ENCODE measurements around the gene DISP2. TPM values are rescaled to one million over a fixed set of nuclear protein-coding genes. Genes with fewer than 3 reads are reported as not detected.

Gene DISP2
- total RNA-seq, 1 experiment from 2014 or later = 1.3 TPM

GRCh38 chr15:40428185-40428584, 70.2 kb downstream of the DISP2 start:
- H3K79me2 ChIP-seq (ENCODE audit: insufficient read depth, low read length) = no peaks in the 10 kb centered on the region
- H4K20me1 ChIP-seq (ENCODE audit: control insufficient read depth, insufficient read depth, insufficient read length) = no peaks in the 10 kb centered on the region
- H3K36me3 Mint-ChIP-seq (ENCODE audit: insufficient read depth in 1 of 3, low read depth in 3 of 3) = no peaks in the 10 kb centered on the region
- no peaks in the 10 kb centered on the region for H3K9me3 ChIP-seq (ENCODE audit: control insufficient read depth, low read depth, low read length)
- H2BK12ac ChIP-seq (ENCODE audit: insufficient read length, low read depth, low read length) = no peak overlapping the region
- H3K79me1 ChIP-seq (ENCODE audit: insufficient read depth, low read depth, low read length, poor library complexity, severe bottlenecking) = no peaks in the 10 kb centered on the region
- H3K27me3 ChIP-seq (ENCODE audit: insufficient read depth, low read length) = no peaks in the 10 kb centered on the region; the same call in 1 of the 2 replicates
- H3K4ac ChIP-seq (ENCODE audit: low read depth, low read length) = no peak overlapping the region
- H2BK120ac ChIP-seq (ENCODE audit: low read depth, low read length, poor library complexity, severe bottlenecking) = no peak overlapping the region
- H3K4me2 ChIP-seq (ENCODE audit: insufficient read depth, insufficient read length, low read length) = no peak overlapping the region
- no peak for DNase-seq
- no peak overlapping the region for H2AFZ ChIP-seq (ENCODE audit: low read length)
- no peak overlapping the region for H3K56ac ChIP-seq (ENCODE audit: insufficient read length, low read depth, low read length)
- H3T11ph ChIP-seq (ENCODE audit: low read length) = no peak overlapping the region
- H2BK5ac ChIP-seq (ENCODE audit: insufficient read length, low read length) = no peak overlapping the region
- H3K4me1 Mint-ChIP-seq = peaks cover 22 to 23% of the 10 kb centered on the region in 2 experiments
- H3K27me3 Mint-ChIP-seq (ENCODE audit: low read depth) = peaks cover 30% of the 10 kb centered on the region
- no peaks in the 10 kb centered on the region for H3K23me2 ChIP-seq (ENCODE audit: insufficient read length, low read depth, low read length, poor library complexity, severe bottlenecking)
- no peak overlapping the region for H3K14ac ChIP-seq (ENCODE audit: insufficient read depth, low read length)
- no peak overlapping the region for H3K18ac ChIP-seq (ENCODE audit: insufficient read length, low read depth, low read length)
- H4K91ac ChIP-seq (ENCODE audit: insufficient read length, low read depth, low read length) = no peak overlapping the region
- no peak overlapping the region for H4K5ac ChIP-seq (ENCODE audit: insufficient read length, low read depth, low read length)
- H2BK20ac ChIP-seq (ENCODE audit: low read depth, low read length, poor library complexity, severe bottlenecking) = no peak overlapping the region
- no peak overlapping the region for H3K27ac Mint-ChIP-seq
- H4K8ac ChIP-seq (replicated peaks; ENCODE audit: insufficient read length, low read depth, low read length) = no peak overlapping the region
- H3K9ac ChIP-seq (ENCODE audit: extremely low read depth, insufficient read length, low read length) = no peak overlapping the region
- no peak for TF ChIP-seq CTCF (conservative IDR thresholded peaks at IDR 0.05)
- H3K4me1 ChIP-seq (ENCODE audit: insufficient read depth, low read length) = peaks cover 6% of the 10 kb centered on the region; the same call in 1 of the 2 replicates
- no peak overlapping the region for H3K4me3 Mint-ChIP-seq
- H3K27ac ChIP-seq (ENCODE audit: insufficient read length, low read depth, low read length) = no peak overlapping the region
- H3K23ac ChIP-seq (ENCODE audit: insufficient read length, low read depth, low read length) = no peak overlapping the region
- no CpG with 5 or more reads among the region's 4 CpGs for WGBS (ENCODE audit: extremely low coverage, insufficient read length, low lambda C conversion rate)
- H2BK15ac ChIP-seq (ENCODE audit: low read depth, low read length) = no peak overlapping the region
- H2AK5ac ChIP-seq (ENCODE audit: insufficient read length, low read length) = no peak overlapping the region
- no peaks in the 10 kb centered on the region for H3K9me3 Mint-ChIP-seq

Other genes with a start within 250 kb of the DISP2 start
- 13.2 and 15.0 TPM in 2 replicates for gene BMF, start 249.3 kb upstream of the DISP2 start, total RNA-seq (2021)
- gene BUB1B, start 197.2 kb upstream of the DISP2 start, total RNA-seq (2021) = 83.2 and 86.5 TPM in 2 replicates
- gene PAK6, start 119.2 kb upstream of the DISP2 start, total RNA-seq (2021) = 7.0 and 7.4 TPM in 2 replicates
- gene ANKRD63, start 75.2 kb upstream of the DISP2 start, total RNA-seq (2021) = 0.26 and 0.46 TPM in 2 replicates
- gene PLCB2, start 50.3 kb upstream of the DISP2 start, total RNA-seq (2021) = 5.7 and 7.4 TPM in 2 replicates
- gene INAFM2, start 34.5 kb upstream of the DISP2 start, total RNA-seq (2021) = 23.1 and 25.4 TPM in 2 replicates
- gene CCDC9B, start 17.3 kb upstream of the DISP2 start, total RNA-seq (2021) = 0.48 and 0.50 TPM in 2 replicates
- not detected in 2 replicates for gene PHGR1, start 7.2 kb upstream of the DISP2 start, total RNA-seq (2021)
- 53.9 TPM in 2 replicates for gene KNSTRN, start 24.5 kb downstream of the DISP2 start, total RNA-seq (2021)
- gene IVD, start 47.6 kb downstream of the DISP2 start, total RNA-seq (2021) = 86.7 and 93.1 TPM in 2 replicates
- gene BAHD1, start 82.7 kb downstream of the DISP2 start, total RNA-seq (2021) = 52.9 and 54.1 TPM in 2 replicates
- 24.4 and 25.7 TPM in 2 replicates for gene CHST14, start 112.8 kb downstream of the DISP2 start, total RNA-seq (2021)
- gene CCDC32, start 206.8 kb downstream of the DISP2 start, total RNA-seq (2021) = 8.9 and 11.1 TPM in 2 replicates
- gene RPUSD2, start 211.1 kb downstream of the DISP2 start, total RNA-seq (2021) = 25.7 and 26.6 TPM in 2 replicates
- 16.8 and 19.7 TPM in 2 replicates for gene KNL1, start 236.0 kb downstream of the DISP2 start, total RNA-seq (2021)